ENCODE measurements around the gene PTPRN2. TPM values are rescaled to one million over a fixed set of nuclear protein-coding genes. Genes with fewer than 3 reads are reported as not detected.
A peak's percentile ranks its signal among the peaks of the same experiment; 100 is the strongest.

The PTPRN2 gene
- total and polyA plus RNA-seq, 2 of the 8 experiments (the other 6 are each of a cell fraction or from before 2014, with no cell fraction given), result 2.6 to 4.5 TPM

DNA sequence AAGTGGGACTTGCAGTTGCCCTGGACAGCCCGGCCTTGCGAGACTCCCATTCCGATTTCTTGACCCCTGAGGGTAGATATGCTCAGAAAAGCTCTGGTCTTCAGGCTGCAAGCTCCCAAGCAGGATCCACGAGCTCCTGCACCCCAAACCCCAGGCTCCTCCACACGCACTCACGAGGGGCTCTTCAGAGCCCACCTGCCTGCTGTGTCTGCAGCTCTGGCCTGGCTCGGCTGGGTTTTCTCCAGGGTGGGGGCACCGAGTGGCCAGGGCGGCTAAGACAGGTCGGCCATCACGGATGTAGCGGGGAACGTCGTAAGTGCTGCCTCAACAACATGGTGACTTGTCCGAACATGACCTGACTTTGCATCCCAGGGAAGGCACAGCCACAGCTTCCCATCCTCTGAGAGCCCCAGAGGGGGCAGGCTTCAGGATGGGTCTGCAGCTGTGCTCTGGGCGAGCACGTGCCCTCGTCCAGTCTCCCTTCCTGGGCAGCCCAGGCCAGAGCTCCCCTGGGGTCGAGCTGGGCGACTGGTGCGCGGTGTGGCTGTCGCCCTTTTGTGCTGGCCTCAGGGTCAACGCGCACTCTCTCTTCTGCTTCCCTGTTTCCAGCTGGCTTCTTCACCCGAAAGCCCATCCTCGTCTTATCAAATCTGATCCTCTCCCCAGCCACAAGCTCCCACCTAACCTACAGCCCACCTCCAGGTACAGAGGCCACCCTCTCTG is 835.5 kb downstream of the PTPRN2 start:
- TF ChIP-seq EGR1 (IDR thresholded peaks at IDR 0.05; ENCODE audit: borderline replicate concordance, low read depth, low read length) (no peak), KDM4A (IDR thresholded peaks at IDR 0.05; ENCODE audit: low read depth, low read length, severe bottlenecking) (no peak), NANOG (IDR thresholded peaks at IDR 0.05; ENCODE audit: insufficient read depth, low read depth, low read length, poor library complexity, severe bottlenecking) (no peak), SRF (IDR thresholded peaks at IDR 0.05; ENCODE audit: low read depth, low read length) (no peak), KDM1A (IDR thresholded peaks at IDR 0.05; ENCODE audit: borderline replicate concordance, low read length) (no peak)
- no peaks in the 10 kb centered on the region for H3K27me3 ChIP-seq (replicated peaks in 1 of 4; ENCODE audit: control insufficient read depth in 3 of 4, extremely low read depth in 1 of 4, insufficient read depth in 3 of 4, low read length in 3 of 4)
- H3K4me1 ChIP-seq (replicated peaks in 1 of 4; ENCODE audit: control insufficient read depth in 3 of 4, insufficient read depth in 4 of 4, low read length in 3 of 4), result no peaks in the 10 kb centered on the region
- H4K20me1 ChIP-seq (replicated peaks in 1 of 2; ENCODE audit: control insufficient read depth in 1 of 2, insufficient read depth in 2 of 2, low read length in 2 of 2), result no peaks in the 10 kb centered on the region
- WGBS, 2 experiments (ENCODE audit: extremely low coverage in 1 of 2, insufficient coverage in 1 of 2, insufficient read length in 1 of 2, insufficient replicate concordance in 2 of 2, low coverage in 1 of 2, low lambda C conversion rate in 2 of 2, missing lambda C conversion rate in 1 of 2), result 91% methylated on average over 23 of the region's 27 CpGs; no CpG with 5 or more reads in 1 of the 2 experiments
- H2BK12ac ChIP-seq (ENCODE audit: low read depth, low read length), result no peak overlapping the region; the same call in 1 of the 2 replicates
- H3K4me2 ChIP-seq (ENCODE audit: insufficient read depth in 1 of 2, low read depth in 2 of 2, low read length in 2 of 2), result no peak overlapping the region
- no peaks in the 10 kb centered on the region for H3K23me2 ChIP-seq (ENCODE audit: low read depth, low read length)
- no peak overlapping the region for H3K27ac ChIP-seq (ENCODE audit: low read depth, low read length)
- no peak overlapping the region for H2AFZ ChIP-seq (ENCODE audit: low read length)
- no peaks in the 10 kb centered on the region for H3K9me3 ChIP-seq (ENCODE audit: insufficient read depth in 2 of 2, low read depth in 1 of 2, low read length in 1 of 2)
- H3K9ac ChIP-seq (replicated peaks in 1 of 4; ENCODE audit: extremely low read depth in 1 of 4, low read depth in 3 of 4, low read length in 3 of 4), result no peak overlapping the region
- H3K79me2 ChIP-seq (ENCODE audit: control insufficient read depth in 1 of 2, insufficient read depth in 2 of 2, low read length in 2 of 2), result no peaks in the 10 kb centered on the region
- H3K56ac ChIP-seq (replicated peaks; ENCODE audit: insufficient read length, low read depth, low read length), result no peak overlapping the region
- no peak overlapping the region for H3K4ac ChIP-seq (replicated peaks; ENCODE audit: insufficient read length, low read depth, low read length)
- H4K5ac ChIP-seq (ENCODE audit: insufficient read length, low read depth, low read length), result no peak overlapping the region
- no peak overlapping the region for H3K14ac ChIP-seq (ENCODE audit: insufficient read length)
- H4K91ac ChIP-seq (replicated peaks; ENCODE audit: insufficient read length, low read length), result peak overlapping the region; percentile 37
- CTCF ChIA-PET (ENCODE audit: partially characterized antibody), result interaction anchor here (1.1 to 1.9 kb wide), 2 partner anchors 8 to 13 kb away, joined by 3 to 7 read pairs; no protein-coding TSS in a partner anchor
- H3K4me3 ChIP-seq (ENCODE audit: extremely low read depth in 1 of 4, insufficient read depth in 2 of 4, low read depth in 3 of 4, low read length in 4 of 4), result no peak overlapping the region
- H2BK5ac ChIP-seq (ENCODE audit: low read depth, low read length), result 0 out of 2 replicates have a peak overlapping the region, but pooled peaks have one; percentile 30
- no peak overlapping the region for H2BK15ac ChIP-seq (ENCODE audit: low read length)
- no peak overlapping the region for H2BK120ac ChIP-seq (replicated peaks; ENCODE audit: low read depth, low read length)
- DNase-seq (ENCODE audit: low read depth in 1 of 2, low spot score in 2 of 2) (no peak), FAIRE-seq (no peak)
- no peaks in the 10 kb centered on the region for H3K79me1 ChIP-seq (ENCODE audit: low read depth, low read length)
- H3K23ac ChIP-seq (ENCODE audit: insufficient read length), result no peak overlapping the region
- no peak overlapping the region for H2AK5ac ChIP-seq (ENCODE audit: low read depth, low read length)
- POLR2A ChIA-PET (ENCODE audit: partially characterized antibody), result no interaction called here
- H2BK20ac ChIP-seq (ENCODE audit: low read length), result no peak overlapping the region
- H3K18ac ChIP-seq (ENCODE audit: extremely low read depth, low read length), result peak overlapping the region; percentile 60; the same call in 1 of the 2 replicates
- H3K36me3 ChIP-seq (ENCODE audit: control insufficient read depth in 2 of 4, insufficient read depth in 4 of 4, low read length in 3 of 4), result no peaks in the 10 kb centered on the region
- no peak overlapping the region for H4K8ac ChIP-seq (ENCODE audit: extremely low read depth, insufficient read depth, low read length)

Data from H1 (cell line).